K562 (cell line): ENCODE measurements around the gene OTULINL. TPM values are rescaled to one million over a fixed set of nuclear protein-coding genes. Genes with fewer than 3 reads are reported as not detected.

Source experiments
- ATAC-seq: fragments of 200-7000 bp; cut with Tn5 transposase; 3 replicates; pipeline ENCODE4 v1.9.1; 2020; ENCODE audit warnings: moderate library complexity
- BruUV-seq: library from RNA; stranded (reverse); fragments of 400-500 nt; replicated peaks from 2 replicates; lab custom pipeline; 2021; lab: Mats Ljungman, UMichigan
- CTCF ChIA-PET: fragments of 300-600 bp; formaldehyde crosslinking; extraction: SDS; loops from one replicate; lab custom pipeline; 2021; ENCODE audit warnings: low intra/inter-chr PET ratio; lab: Yijun Ruan, JAX
- POLR2A ChIA-PET: fragments of 300-600, 350-650 bp; sonication (Branson Sonifier 250); formaldehyde crosslinking; extraction: SDS; loops from one replicate; lab custom pipeline; 2021; ENCODE audit warnings: antibody characterized with exemption, inconsistent platforms; lab: Yijun Ruan, JAX
- DNase-seq, 4 experiments: peaks; one replicate each; pipeline versions ENCODE4 v3.0.0 to v3.0.0-alpha.2; 2011 to 2018; ENCODE audit warnings: low spot score in 3 of 4, mixed read lengths in 3 of 4; ENCODE audit errors: extremely low read depth in 1 of 4
- FAIRE-seq: peaks from 2 replicates; lab custom pipeline; 2011; peaks lifted over from hg19 to GRCh38; lab: Jason Lieb, UNC
- H2AFZ ChIP-seq: 2 replicates; pipeline ENCODE4 v1.6.0; 2011; ENCODE audit warnings: low read depth, low read length, control low read depth, inconsistent platforms
- H3K27ac ChIP-seq: fragments of 200-600 bp; 3 replicates; pipeline ENCODE4 v1.8.0; 2011; ENCODE audit warnings: low read depth, mild to moderate bottlenecking, control low read depth, inconsistent platforms, low read length, moderate library complexity, mixed read lengths; ENCODE audit errors: extremely low read depth
- H3K27me3 ChIP-seq, 2 experiments: fragments of 300-600 bp in 1 of 2; 2 replicates in 1 of 2; 3 replicates in 1 of 2; pipeline versions ENCODE4 v1.6.0 to v1.8.0; 2011; ENCODE audit warnings: inconsistent platforms in 2 of 2, low read length in 2 of 2, mild to moderate bottlenecking in 1 of 2, mixed read lengths in 1 of 2, moderate library complexity in 1 of 2; ENCODE audit not compliant: control insufficient read depth in 2 of 2, insufficient read depth in 2 of 2
- H3K36me3 ChIP-seq: fragments of 300-600 bp; 3 replicates; pipeline ENCODE4 v1.8.0; 2011; ENCODE audit warnings: mild to moderate bottlenecking, low read length, inconsistent platforms; ENCODE audit not compliant: control insufficient read depth, insufficient read depth
- H3K4me1 ChIP-seq, 2 experiments: fragments of 200-600 bp in 1 of 2; replicated peaks in 1 of 2; 2 replicates in 1 of 2; 3 replicates in 1 of 2; pipeline versions ENCODE4 v1.5.1 to v1.8.0; 2011; ENCODE audit warnings: inconsistent platforms in 2 of 2, low read length in 2 of 2, mild to moderate bottlenecking in 1 of 2, mixed read lengths in 1 of 2, moderate library complexity in 1 of 2; ENCODE audit not compliant: control insufficient read depth in 2 of 2, insufficient read depth in 2 of 2
- H3K4me2 ChIP-seq: 2 replicates; pipeline ENCODE4 v1.6.1; 2011; ENCODE audit warnings: low read length, control low read depth, inconsistent platforms, mixed read lengths; ENCODE audit not compliant: insufficient read depth
- H3K4me3 ChIP-seq: fragments of 200-600 bp; sonication (generic), shearing (Covaris generic); 2 replicates; pipeline ENCODE4 v1.5.1; 2016; ENCODE audit warnings: control low read depth, inconsistent platforms
- H3K79me2 ChIP-seq: fragments of 200-600 bp; 3 replicates; pipeline ENCODE4 v1.8.0; 2011; ENCODE audit warnings: low read length, inconsistent platforms; ENCODE audit not compliant: control insufficient read depth, insufficient read depth
- H3K9ac ChIP-seq, 2 experiments: 2 replicates each; pipeline versions ENCODE4 v1.6.0 to v1.6.1; 2011; ENCODE audit warnings: low read depth in 2 of 2, low read length in 2 of 2, control low read depth in 1 of 2, inconsistent platforms in 1 of 2, mild to moderate bottlenecking in 1 of 2, mixed read lengths in 1 of 2; ENCODE audit not compliant: insufficient read depth in 1 of 2
- H3K9me1 ChIP-seq: one replicate; pipeline ENCODE4 v1.6.0; 2011; ENCODE audit warnings: inconsistent platforms, mild to moderate bottlenecking, low read length, moderate library complexity; ENCODE audit not compliant: control insufficient read depth, insufficient read depth
- H3K9me3 ChIP-seq: replicated peaks from 2 replicates; pipeline ENCODE4 v1.5.1; 2011; ENCODE audit warnings: low read depth, low read length, inconsistent platforms; ENCODE audit not compliant: control insufficient read depth, insufficient read depth
- H4K20me1 ChIP-seq: replicated peaks from 2 replicates; pipeline ENCODE4 v1.6.1; 2011; ENCODE audit warnings: low read length, inconsistent platforms, mixed read lengths; ENCODE audit not compliant: control insufficient read depth, insufficient read depth
- ESRRB ChIP-seq: fragments of 250-450 bp; sonication (Bioruptor Pico); IDR thresholded peaks from 2 replicates; pipeline ENCODE4 v1.5.0; 2020; ENCODE audit warnings: mild to moderate bottlenecking, moderate library complexity, borderline replicate concordance
- GABPA ChIP-seq: fragments of 200-800 bp; sonication (Bioruptor generic); conservative IDR thresholded peaks from 2 replicates; pipeline ENCODE4 v1.6.1; 2016; ENCODE audit warnings: low read depth, missing genetic modification characterization, missing compliant biosample characterization
- GTF2A2 ChIP-seq: IDR thresholded peaks from 2 replicates; pipeline ENCODE4 v1.6.1; 2016; ENCODE audit warnings: mild to moderate bottlenecking, missing genetic modification characterization, missing compliant biosample characterization
- RBM15 ChIP-seq: fragments of 200-400 bp; formaldehyde crosslinking; IDR thresholded peaks from 2 replicates; pipeline ENCODE4 v1.6.1; 2018; ENCODE audit warnings: mild to moderate bottlenecking, low read length, moderate library complexity; ENCODE audit not compliant: insufficient read depth
- SAP30 ChIP-seq: fragments of 200-600 bp; sonication (generic); IDR thresholded peaks from 2 replicates; pipeline ENCODE4 v1.6.1; 2012; ENCODE audit warnings: borderline replicate concordance, low read depth, mild to moderate bottlenecking, moderate library complexity, low read length, control low read depth, inconsistent platforms; ENCODE audit not compliant: insufficient read depth, poor library complexity, severe bottlenecking
- USF2 ChIP-seq: sonication (generic); formaldehyde crosslinking; IDR thresholded peaks from 2 replicates; pipeline ENCODE4 v1.5.0; 2020; ENCODE audit warnings: missing genetic modification reagents
- ZNF551 ChIP-seq: fragments of 250-450 bp; sonication (Bioruptor Pico); IDR thresholded peaks from 2 replicates; pipeline ENCODE4 v1.5.0; 2021; ENCODE audit warnings: mild to moderate bottlenecking, moderate library complexity
- WGBS: fragments of 100-300 bp; shearing (Covaris generic); methylation state at CpG from one replicate; pipeline ENCODE4 v1.1.6; 2016; ENCODE audit warnings: low coverage, mixed read lengths; ENCODE audit not compliant: insufficient coverage; ENCODE audit errors: missing lambda C conversion rate; 5-methylcytosine and 5-hydroxymethylcytosine counted together
- in situ Hi-C: fragments of 300-500 bp; cut with MboI; formaldehyde crosslinking; loops from 4 replicates; pipeline ENCODE4 v1.15.0; 2018; ENCODE audit warnings: inconsistent platforms, mixed read lengths
- intact Hi-C: fragments of 100-400 bp; cut with micrococcal nuclease; formaldehyde crosslinking; loops from 2 replicates; pipeline ENCODE4 v1.14.2; 2022
- polyA plus RNA-seq, 8 experiments: library from polyadenylated mRNA; depleted of rRNA in 4 of 8; stranded (reverse) in 5 of 8; unstranded in 3 of 8; fragments of >200 nt; fragmentation: Nextera tagmentation in 2 of 8; fragmentation: Illumina TruSeq in 1 of 8; extraction: Ambion mirVana in 2 of 8; extraction: Trizol in 1 of 8; gene quantifications; 2 replicates each; pipeline versions ENCODE4 v1.2.1 to v1.2.3, GENCODE V29; 2011 to 2014; ENCODE audit warnings: inconsistent platforms in 1 of 8, missing spikeins in 1 of 8
- total RNA-seq, 7 experiments: library from RNA; depleted of rRNA in 6 of 7; stranded (reverse); fragments of >200 nt in 6 of 7; fragmentation: Illumina TruSeq in 2 of 7; extraction: Trizol in 2 of 7; gene quantifications; 2 replicates each; pipeline versions ENCODE4 v1.2.1 to v1.2.3, GENCODE V29; 2011 to 2021; ENCODE audit warnings: low replicate concordance in 1 of 7

Gene OTULINL
- total and polyA plus RNA-seq, 9 of the 15 experiments (the other 6 are each of a cell fraction or from before 2014, with no cell fraction given): 0.13 to 0.18 TPM; not detected in 7

GRCh38 chr5:14591548-14591947 is 10.0 kb downstream of the OTULINL start:
- ChIA-PET POLR2A (interaction anchor here (1.3 kb wide), 1 partner anchor 21 kb away, joined by 3 read pairs; no protein-coding TSS in a partner anchor), CTCF (no interaction called here)
- no peak for TF ChIP-seq ZNF551 (CRISPR knock-in tag)
- no peak for TF ChIP-seq USF2 (CRISPR knock-in tag)
- TF ChIP-seq GABPA (tag): no peak
- TF ChIP-seq ESRRB (CRISPR knock-in tag): no peak
- no peak for TF ChIP-seq GTF2A2 (tag)
- TF ChIP-seq RBM15: no peak
- TF ChIP-seq SAP30: no peak
- FAIRE-seq (no peak), DNase-seq (no peak), ATAC-seq (no peak)
- Histone ChIP-seq H3K27me3 (no peaks in the 10 kb centered on the region), H3K4me1 (no peaks in the 10 kb centered on the region), H4K20me1 (no peaks in the 10 kb centered on the region), H3K9me1 (no peaks in the 10 kb centered on the region), H3K9me3 (no peaks in the 10 kb centered on the region), H3K4me3 (no peak overlapping the region), H3K36me3 (no peaks in the 10 kb centered on the region), H3K27ac (no peak overlapping the region), H3K4me2 (no peak overlapping the region), H3K9ac (no peak overlapping the region), H3K79me2 (no peaks in the 10 kb centered on the region), H2AFZ (no peak overlapping the region)
- 0% methylated on average over 2 of the region's 2 CpGs for WGBS
- no TSS peak for BruUV-seq
- intact Hi-C loops (no loop called here), in situ Hi-C loops (no loop called here)
